Suprapubic skin (tissue), 4 donors: Measurements from ENCODE around the gene ENG. TPM values are rescaled to one million over a fixed set of nuclear protein-coding genes. Genes with fewer than 3 reads are reported as not detected.
"Not testable (repeated sequence)": the region's sequence is repeated elsewhere in the genome, so short reads cannot be mapped to it uniquely, and the experiment has no call there.

Experiments
- DNase-seq, 2 donors: peaks; one replicate each; pipeline ENCODE4 v3.0.0-alpha.2; 2019; ENCODE audit warnings: low spot score in 2 of 2
- H3K27ac ChIP-seq: fragments of 200-600 bp; sonication (generic); one replicate; pipeline ENCODE4 v1.5.1; 2019
- H3K27me3 ChIP-seq: fragments of 200-600 bp; sonication (generic); one replicate; pipeline ENCODE4 v1.5.1; 2019
- H3K36me3 ChIP-seq: fragments of 200-600 bp; sonication (generic); one replicate; pipeline ENCODE4 v1.5.1; 2019
- H3K4me1 ChIP-seq: fragments of 200-600 bp; sonication (generic); one replicate; pipeline ENCODE4 v1.5.1; 2019
- H3K4me3 ChIP-seq: fragments of 200-600 bp; sonication (generic); one replicate; pipeline ENCODE4 v1.5.1; 2019; ENCODE audit warnings: mild to moderate bottlenecking
- H3K9me3 ChIP-seq: fragments of 200-600 bp; sonication (generic); one replicate; pipeline ENCODE4 v1.5.1; 2019
- EP300 ChIP-seq: sonication (generic); formaldehyde crosslinking; IDR thresholded peaks from one replicate; pipeline ENCODE4 v1.6.1; 2017; ENCODE audit warnings: antibody characterized with exemption
- POLR2A ChIP-seq, 2 donors: fragments of 450-650 bp; IDR thresholded peaks; one replicate each; pipeline ENCODE4 v1.6.1; 2017; ENCODE audit warnings: antibody characterized with exemption in 2 of 2, mild to moderate bottlenecking in 2 of 2, moderate library complexity in 2 of 2
- POLR2AphosphoS5 ChIP-seq, 3 donors: sonication (generic); formaldehyde crosslinking; IDR thresholded peaks; one replicate each; pipeline ENCODE4 v1.6.1; 2017; ENCODE audit warnings: antibody characterized with exemption in 3 of 3
- WGBS: methylation state at CpG from one replicate; pipeline ENCODE4 v1.1.5; 2018; 5-methylcytosine and 5-hydroxymethylcytosine counted together
- total RNA-seq, 4 donors: library from RNA; depleted of rRNA; stranded (reverse); fragments of >200 nt; gene quantifications; one replicate each; pipeline ENCODE4 v1.1.0, GENCODE V29; 2016
- TF ChIP-seq, protein P1 (sequence below), 2 donors: fragments of 200-600 bp in 1 of 2; fragments of 450-650 bp in 1 of 2; sonication (generic) in 1 of 2; IDR thresholded peaks; one replicate each; pipeline ENCODE4 v1.5.1; 2016 to 2019; ENCODE audit warnings: antibody characterized with exemption in 2 of 2, mild to moderate bottlenecking in 1 of 2, moderate library complexity in 1 of 2

ENG gene
- total RNA-seq, 4 donors from 2014 or later = 17.2 to 38.7 (median 31.2) TPM

DNA sequence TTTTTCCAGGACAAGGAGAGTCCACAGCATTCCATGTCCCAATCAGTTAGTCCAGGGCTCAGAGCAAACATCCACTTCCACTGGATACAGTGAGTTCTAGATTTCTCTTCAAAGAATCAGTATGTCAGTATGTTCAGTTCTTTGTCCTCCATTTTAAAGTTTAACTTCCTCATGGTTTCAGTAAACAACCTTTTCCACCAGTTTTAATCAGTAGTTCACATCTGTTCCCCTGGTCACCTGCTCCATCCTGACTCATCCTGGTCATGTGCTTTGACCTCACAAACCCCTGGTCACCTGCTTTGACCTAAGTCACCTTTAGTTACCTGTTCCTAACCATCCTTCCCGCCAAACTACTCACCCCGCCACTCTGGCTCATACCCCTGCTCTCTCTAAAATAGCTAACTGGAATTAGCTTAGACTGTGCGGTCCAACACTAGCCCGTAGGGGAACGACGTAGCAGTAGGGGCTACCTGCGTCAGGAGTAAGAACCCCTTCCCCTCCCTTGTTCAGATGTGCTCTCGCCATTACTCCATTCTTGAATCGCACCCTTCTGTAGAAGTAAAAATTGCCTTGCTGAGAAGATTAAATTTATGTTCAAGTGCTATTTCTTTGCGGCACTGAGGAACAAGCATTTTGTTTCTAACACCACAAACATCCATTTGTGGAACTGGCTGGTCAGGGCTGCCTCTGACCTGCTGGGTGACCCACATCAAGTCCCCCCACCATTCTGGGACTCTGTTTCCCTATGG is 5.5 kb downstream of the ENG start:
- TF ChIP-seq POLR2AphosphoS5 (IDR thresholded peaks at IDR 0.05) (no peak), EP300 (no peak), POLR2A (IDR thresholded peaks at IDR 0.05) (no peak)
- TF ChIP-seq, protein P1, sequence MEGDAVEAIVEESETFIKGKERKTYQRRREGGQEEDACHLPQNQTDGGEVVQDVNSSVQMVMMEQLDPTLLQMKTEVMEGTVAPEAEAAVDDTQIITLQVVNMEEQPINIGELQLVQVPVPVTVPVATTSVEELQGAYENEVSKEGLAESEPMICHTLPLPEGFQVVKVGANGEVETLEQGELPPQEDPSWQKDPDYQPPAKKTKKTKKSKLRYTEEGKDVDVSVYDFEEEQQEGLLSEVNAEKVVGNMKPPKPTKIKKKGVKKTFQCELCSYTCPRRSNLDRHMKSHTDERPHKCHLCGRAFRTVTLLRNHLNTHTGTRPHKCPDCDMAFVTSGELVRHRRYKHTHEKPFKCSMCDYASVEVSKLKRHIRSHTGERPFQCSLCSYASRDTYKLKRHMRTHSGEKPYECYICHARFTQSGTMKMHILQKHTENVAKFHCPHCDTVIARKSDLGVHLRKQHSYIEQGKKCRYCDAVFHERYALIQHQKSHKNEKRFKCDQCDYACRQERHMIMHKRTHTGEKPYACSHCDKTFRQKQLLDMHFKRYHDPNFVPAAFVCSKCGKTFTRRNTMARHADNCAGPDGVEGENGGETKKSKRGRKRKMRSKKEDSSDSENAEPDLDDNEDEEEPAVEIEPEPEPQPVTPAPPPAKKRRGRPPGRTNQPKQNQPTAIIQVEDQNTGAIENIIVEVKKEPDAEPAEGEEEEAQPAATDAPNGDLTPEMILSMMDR (IDR thresholded peaks at IDR 0.05) = no peak
- Histone ChIP-seq H3K4me1 (peaks cover 38% of the 10 kb centered on the region), H3K4me3 (peak overlapping the region; percentile 58), H3K27me3 (no peaks in the 10 kb centered on the region), H3K27ac (no peak overlapping the region), H3K36me3 (no peaks in the 10 kb centered on the region), H3K9me3 (no peaks in the 10 kb centered on the region)
- no peak for DNase-seq
- WGBS = 88% methylated on average over 10 of the region's 10 CpGs

GRCh38 chr9:127847833-127848755 is 6.4 kb downstream of the ENG start:
- TF ChIP-seq, protein P1 (IDR thresholded peaks at IDR 0.05) = no peak
- TF ChIP-seq EP300 (no peak), POLR2A (IDR thresholded peaks at IDR 0.05) (no peak), POLR2AphosphoS5 (IDR thresholded peaks at IDR 0.05) (no peak)
- Histone ChIP-seq H3K4me1 (peaks cover 30% of the 10 kb centered on the region), H3K36me3 (peaks cover under 1% of the 10 kb centered on the region), H3K27ac (no peak overlapping the region), H3K4me3 (peak overlapping the region; percentile 5), H3K9me3 (no peaks in the 10 kb centered on the region), H3K27me3 (no peaks in the 10 kb centered on the region)
- 79% methylated on average over 12 of the region's 12 CpGs for WGBS
- DNase-seq = peak in 1 of 2 donors; percentile 61

DNA sequence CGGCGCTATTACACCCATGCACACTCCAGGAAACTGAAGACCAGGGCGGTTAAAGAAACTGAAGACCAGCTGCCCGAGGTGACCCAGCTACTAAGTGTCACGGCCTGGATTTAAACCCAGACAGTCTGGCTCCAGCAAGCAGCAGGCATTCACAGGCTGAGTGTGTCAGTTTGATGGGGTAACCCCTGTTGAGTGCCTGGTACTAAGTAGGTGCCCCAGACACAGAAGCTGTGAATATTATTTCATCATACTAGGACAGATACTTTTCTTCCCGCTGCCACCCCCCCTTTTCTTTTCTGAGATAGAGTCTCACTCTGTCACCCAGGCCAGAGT is 7.3 kb downstream of the ENG start:
- H3K36me3 ChIP-seq = peaks cover 9% of the 10 kb centered on the region
- DNase-seq = no peak
- WGBS = 52% methylated on average over 2 of the region's 6 CpGs
- H3K27ac ChIP-seq = no peak overlapping the region
- H3K9me3 ChIP-seq = no peaks in the 10 kb centered on the region
- TF ChIP-seq POLR2AphosphoS5 (IDR thresholded peaks at IDR 0.05) (no peak), POLR2A (IDR thresholded peaks at IDR 0.05) (no peak), EP300 (no peak)
- TF ChIP-seq, protein P1 (IDR thresholded peaks at IDR 0.05) = no peak
- H3K27me3 ChIP-seq = no peaks in the 10 kb centered on the region
- peaks cover 22% of the 10 kb centered on the region for H3K4me1 ChIP-seq
- peak overlapping the region; percentile 5 for H3K4me3 ChIP-seq

DNA sequence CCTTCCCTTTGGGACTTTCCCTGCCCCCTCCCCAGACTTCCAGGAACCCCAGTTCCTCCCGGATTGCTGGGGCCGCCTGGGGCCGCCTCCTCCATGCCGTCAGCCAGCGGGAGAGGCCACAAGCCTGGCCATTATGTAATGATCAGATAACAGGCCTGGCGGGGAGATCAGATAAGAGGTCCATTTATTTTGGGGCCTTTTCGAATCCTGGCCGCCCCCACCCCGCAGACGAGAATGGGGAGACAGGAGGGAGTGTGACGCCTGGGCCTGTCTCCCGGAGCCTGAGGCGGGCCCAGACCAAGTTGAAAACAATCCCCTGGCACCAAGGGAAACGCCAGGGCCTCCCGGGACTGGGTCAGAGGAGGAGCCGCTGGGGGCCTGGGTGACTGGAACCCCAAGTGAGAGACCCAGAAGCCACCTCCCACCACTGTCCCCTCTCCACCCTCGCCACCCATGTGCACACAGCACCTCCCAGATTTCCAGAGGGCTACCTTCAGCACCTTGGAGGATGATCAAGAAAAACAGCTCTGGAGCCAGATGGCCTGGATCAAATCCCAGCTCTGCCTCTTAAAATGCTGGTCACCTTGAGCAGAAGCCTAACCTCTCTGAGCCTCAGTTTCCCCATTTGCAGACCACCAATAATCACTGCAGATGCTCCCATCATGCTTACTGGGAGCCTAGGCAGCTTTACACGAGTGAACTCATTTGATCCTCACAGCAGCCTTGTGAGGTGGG is 7.8 kb downstream of the ENG start:
- H3K4me3 ChIP-seq = no peak overlapping the region

DNA sequence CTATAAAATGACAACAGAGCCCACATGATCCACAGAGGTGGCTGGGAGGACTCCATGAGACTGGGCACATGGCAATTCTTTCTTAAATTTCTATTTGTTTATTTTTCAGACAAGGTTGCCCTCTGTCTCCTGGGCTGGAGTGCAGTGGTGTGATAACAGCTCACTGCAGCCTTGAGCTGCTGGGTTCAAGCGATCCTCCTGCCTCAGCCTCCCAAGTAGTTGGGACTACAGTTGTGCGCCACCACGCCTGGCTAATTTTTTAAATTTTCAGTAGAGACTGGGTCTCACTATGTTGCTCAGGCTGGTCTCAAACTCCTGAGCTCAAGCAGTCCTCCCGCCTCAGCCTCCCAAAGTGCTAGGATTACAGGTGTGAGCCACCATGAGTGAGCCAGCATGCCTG is 8.8 kb downstream of the ENG start:
- Histone ChIP-seq H3K36me3 (peaks cover 16% of the 10 kb centered on the region), H3K4me1 (peaks cover 18% of the 10 kb centered on the region), H3K27ac (peak overlapping the region; percentile 40)
- not testable (repeated sequence) for DNase-seq, H3K4me3 ChIP-seq, H3K27me3 ChIP-seq, H3K9me3 ChIP-seq
- 92% methylated on average over 4 of the region's 4 CpGs for WGBS

More for the DNA sequence above, 7.8 kb downstream of the ENG start:
- Histone ChIP-seq H3K36me3 (peaks cover 12% of the 10 kb centered on the region), H3K27me3 (no peaks in the 10 kb centered on the region), H3K4me1 (peaks cover 20% of the 10 kb centered on the region), H3K27ac (peak overlapping the region; percentile 40), H3K9me3 (no peaks in the 10 kb centered on the region)
- no peak for TF ChIP-seq EP300
- TF ChIP-seq, protein P1 (IDR thresholded peaks at IDR 0.05) = no peak
- no peak for TF ChIP-seq POLR2A (IDR thresholded peaks at IDR 0.05)
- TF ChIP-seq POLR2AphosphoS5 (IDR thresholded peaks at IDR 0.05) = no peak
- peak in 1 of 2 donors; percentile 58 for DNase-seq
- WGBS = 56% methylated on average over 14 of the region's 18 CpGs
